GM12878 (cell line): ENCODE measurements around the gene STX4. TPM values are rescaled to one million over a fixed set of nuclear protein-coding genes. Genes with fewer than 3 reads are reported as not detected.
A peak's percentile ranks its signal among the peaks of the same experiment; 100 is the strongest.

Experiments
- ATF7 ChIP-seq: fragments of 450-650 bp; IDR thresholded peaks from 2 replicates; pipeline ENCODE4 v1.6.1; 2016; ENCODE audit warnings: low read depth, mild to moderate bottlenecking
- BHLHE40 ChIP-seq, 2 experiments: fragments of 450-650 bp in 1 of 2; IDR thresholded peaks; 2 replicates each; pipeline ENCODE4 v1.6.1; 2011 to 2017; ENCODE audit warnings: low read depth in 2 of 2, borderline replicate concordance in 1 of 2, improper control_type of control experiment in 1 of 2, low read length in 1 of 2, mild to moderate bottlenecking in 1 of 2
- CEBPB ChIP-seq, 2 experiments: fragments of 150-350 bp in 1 of 2; IDR thresholded peaks; 2 replicates each; pipeline ENCODE4 v1.6.1; 2012 to 2014; ENCODE audit warnings: low read depth in 2 of 2, low read length in 2 of 2, borderline replicate concordance in 1 of 2, inconsistent platforms in 1 of 2
- CHD2 ChIP-seq: IDR thresholded peaks from 2 replicates; pipeline ENCODE4 v1.6.1; 2011; ENCODE audit warnings: low read depth, low read length, improper control_type of control experiment, borderline replicate concordance
- CREB1 ChIP-seq: IDR thresholded peaks from 2 replicates; pipeline ENCODE4 v1.6.1; 2012; ENCODE audit warnings: low read depth, mild to moderate bottlenecking, inconsistent platforms
- FOXK2 ChIP-seq: fragments of 450-650 bp; IDR thresholded peaks from 2 replicates; pipeline ENCODE4 v1.6.1; 2017; ENCODE audit warnings: mild to moderate bottlenecking, moderate library complexity
- HDAC2 ChIP-seq: fragments of 200-600 bp; sonication (generic); IDR thresholded peaks from 2 replicates; pipeline ENCODE4 v1.6.1; 2017
- HDAC6 ChIP-seq: fragments of 200-600 bp; sonication (generic); IDR thresholded peaks from one replicate; pipeline ENCODE4 v1.8.0; 2017; ENCODE audit warnings: antibody characterized with exemption; ENCODE audit not compliant: unreplicated experiment
- HDGF ChIP-seq: fragments of 450-650 bp; IDR thresholded peaks from 2 replicates; pipeline ENCODE4 v1.6.1; 2016; ENCODE audit warnings: antibody characterized with exemption
- IKZF1 ChIP-seq: fragments of 450-650 bp; conservative IDR thresholded peaks from 2 replicates; pipeline ENCODE4 v1.6.1; 2017; ENCODE audit warnings: antibody characterized with exemption, mild to moderate bottlenecking
- IRF4 ChIP-seq: IDR thresholded peaks from 2 replicates; pipeline ENCODE4 v1.6.1; 2011; ENCODE audit warnings: low read depth, low read length
- NBN ChIP-seq: fragments of 450-650 bp; IDR thresholded peaks from 2 replicates; pipeline ENCODE4 v1.6.1; 2016
- NR2C1 ChIP-seq: fragments of 450-650 bp; IDR thresholded peaks from 2 replicates; pipeline ENCODE4 v1.6.1; 2017; ENCODE audit warnings: antibody characterized with exemption, mild to moderate bottlenecking, moderate library complexity
- PAX5 ChIP-seq: IDR thresholded peaks from 2 replicates; pipeline ENCODE4 v1.6.1; 2011; ENCODE audit warnings: low read depth, low read length, borderline replicate concordance
- POLR2A ChIP-seq: IDR thresholded peaks from 2 replicates; pipeline ENCODE4 v1.6.1; 2011; ENCODE audit warnings: low read depth, mild to moderate bottlenecking, low read length
- POLR2AphosphoS5 ChIP-seq: IDR thresholded peaks from 2 replicates; pipeline ENCODE4 v1.6.1; 2011; ENCODE audit warnings: mild to moderate bottlenecking, low read length, inconsistent platforms
- RB1 ChIP-seq: fragments of 450-650 bp; formaldehyde crosslinking; IDR thresholded peaks from 2 replicates; pipeline ENCODE4 v1.6.1; 2017; ENCODE audit warnings: mild to moderate bottlenecking, borderline replicate concordance
- SMAD5 ChIP-seq: IDR thresholded peaks from 2 replicates; pipeline ENCODE4 v1.6.1; 2016; ENCODE audit warnings: antibody characterized with exemption, low read depth
- SMC3 ChIP-seq: IDR thresholded peaks from 2 replicates; pipeline ENCODE4 v1.6.1; 2011; ENCODE audit warnings: low read length, improper control_type of control experiment, borderline replicate concordance
- TAF1 ChIP-seq: IDR thresholded peaks from 2 replicates; pipeline ENCODE4 v1.6.1; 2011; ENCODE audit warnings: mild to moderate bottlenecking, low read depth, low read length, borderline replicate concordance
- YY1 ChIP-seq: IDR thresholded peaks from 2 replicates; pipeline ENCODE4 v1.6.1; 2011; ENCODE audit warnings: low read depth, mild to moderate bottlenecking, low read length
- polyA plus RNA-seq, 11 experiments: library from polyadenylated mRNA; depleted of rRNA in 4 of 11; unstranded in 6 of 11; stranded (reverse) in 5 of 11; fragments of >200 nt; fragmentation: Nextera tagmentation in 4 of 11; fragmentation: Illumina TruSeq in 1 of 11; extraction: Ambion mirVana in 4 of 11; extraction: Trizol in 1 of 11; gene quantifications; 1 replicate in 1 of 11; 2 replicates in 10 of 11; pipeline versions ENCODE4 v1.2.1 to v1.2.3, GENCODE V29; 2011 to 2016; ENCODE audit warnings: inconsistent platforms in 2 of 11, missing spikeins in 2 of 11, low read depth in 1 of 11
- total RNA-seq, 4 experiments: library from RNA; depleted of rRNA in 3 of 4; stranded (reverse); fragments of >200 nt in 3 of 4; fragmentation: Illumina TruSeq in 1 of 4; extraction: Trizol in 1 of 4; gene quantifications; 2 replicates each; pipeline versions ENCODE4 v1.2.1 to v1.2.3, GENCODE V29; 2013 to 2021
- TF ChIP-seq, protein P1 (sequence below): IDR thresholded peaks from 2 replicates; pipeline ENCODE4 v1.6.1; 2011; ENCODE audit warnings: borderline replicate concordance, low read depth, mild to moderate bottlenecking, moderate library complexity, mixed read lengths, low read length; ENCODE audit not compliant: insufficient read depth; ENCODE audit errors: extremely low read length

The STX4 gene
- total and polyA plus RNA-seq, 10 of the 15 experiments (the other 5 are each of a cell fraction or from before 2014, with no cell fraction given) = 3.3 to 37.6 (median 22.6) TPM

- TF ChIP-seq RB1 (peak; percentile 24; the same call in 1 of the 2 replicates), SMC3 (no peak), YY1 (peak; percentile 75), TAF1 (peak; percentile 63; the same call in 1 of the 2 replicates), HDGF (peak; percentile 85; the same call in 1 of the 2 replicates), NR2C1 (no peak), IKZF1 (0 out of 2 replicates have a peak, but pooled peaks have one; percentile 41), FOXK2 (no peak), BHLHE40 (IDR thresholded peaks at IDR 0.05; ENCODE audit: borderline replicate concordance in 1 of 2, low read depth in 2 of 2, low read length in 1 of 2) (no peak), HDAC2 (no peak), NBN (peak; percentile 74), ATF7 (peak; percentile 59), CHD2 (peak; percentile 76; the same call in 1 of the 2 replicates), CREB1 (peak; percentile 68), HDAC6 (no peak), PAX5 (peak; percentile 53; the same call in 1 of the 2 replicates), CEBPB (IDR thresholded peaks at IDR 0.05; ENCODE audit: borderline replicate concordance in 1 of 2, low read depth in 2 of 2, low read length in 2 of 2) (no peak), POLR2A (peak; percentile 85), IRF4 (peak; percentile 50; the same call in 1 of the 2 replicates), POLR2AphosphoS5 (peak; percentile 88), SMAD5 (0 out of 2 replicates have a peak, but pooled peaks have one; percentile 64)
- TF ChIP-seq, protein P1, sequence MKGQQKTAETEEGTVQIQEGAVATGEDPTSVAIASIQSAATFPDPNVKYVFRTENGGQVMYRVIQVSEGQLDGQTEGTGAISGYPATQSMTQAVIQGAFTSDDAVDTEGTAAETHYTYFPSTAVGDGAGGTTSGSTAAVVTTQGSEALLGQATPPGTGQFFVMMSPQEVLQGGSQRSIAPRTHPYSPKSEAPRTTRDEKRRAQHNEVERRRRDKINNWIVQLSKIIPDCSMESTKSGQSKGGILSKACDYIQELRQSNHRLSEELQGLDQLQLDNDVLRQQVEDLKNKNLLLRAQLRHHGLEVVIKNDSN = no peak
Measured at GRCh38 chr16:30996985-30997724, 36.2 kb upstream of the STX4 start (continued).
